Common myeloid progenitor, CD34-positive (primary cell): ENCODE measurements around the gene VPS26A.
A peak's percentile ranks its signal among the peaks of the same experiment; 100 is the strongest.

Experiments
- CTCF ChIA-PET: fragments of 350-600 bp; sonication (Branson Sonifier 250); formaldehyde crosslinking; loops from one replicate; lab custom pipeline; 2021; ENCODE audit warnings: antibody characterized with exemption; lab: Charles Lee
- POLR2A ChIA-PET: fragments of 350-600 bp; sonication (Branson Sonifier 250); formaldehyde crosslinking; loops from one replicate; lab custom pipeline; 2021; ENCODE audit warnings: antibody characterized with exemption; lab: Charles Lee
- DNase-seq, 3 donors: peaks; one replicate each; pipeline versions ENCODE4 v3.0.0 to v3.0.0-alpha.2; 2013
- H3K27ac ChIP-seq, 2 experiments: 1 replicate in 1 of 2; 2 replicates in 1 of 2; pipeline ENCODE4 v1.7.0; 2013; ENCODE audit warnings: inconsistent platforms in 2 of 2, low read length in 2 of 2, mild to moderate bottlenecking in 2 of 2, low read depth in 1 of 2, moderate library complexity in 1 of 2; ENCODE audit not compliant: severe bottlenecking in 2 of 2, insufficient read depth in 1 of 2, poor library complexity in 1 of 2
- H3K27me3 ChIP-seq, 5 experiments: replicated peaks in 2 of 5; 1 replicate in 3 of 5; 2 replicates in 2 of 5; pipeline versions ENCODE4 v1.6.1 to v1.7.0; 2013; ENCODE audit warnings: low read length in 4 of 5, mild to moderate bottlenecking in 2 of 5, moderate library complexity in 2 of 5, inconsistent platforms in 1 of 5; ENCODE audit not compliant: insufficient read depth in 5 of 5, control insufficient read depth in 4 of 5
- H3K36me3 ChIP-seq, 4 experiments: 1 replicate in 2 of 4; 2 replicates in 2 of 4; pipeline versions ENCODE4 v1.6.1 to v1.7.0; 2013; ENCODE audit warnings: low read length in 3 of 4, control low read depth in 1 of 4, mild to moderate bottlenecking in 1 of 4; ENCODE audit not compliant: control insufficient read depth in 4 of 4, insufficient read depth in 4 of 4
- H3K4me1 ChIP-seq, 4 experiments: 1 replicate in 3 of 4; 2 replicates in 1 of 4; pipeline versions ENCODE4 v1.6.1 to v1.7.1; 2013; ENCODE audit warnings: low read length in 3 of 4, mild to moderate bottlenecking in 3 of 4, control low read depth in 1 of 4, inconsistent platforms in 1 of 4, moderate library complexity in 1 of 4; ENCODE audit not compliant: control insufficient read depth in 4 of 4, insufficient read depth in 4 of 4; ENCODE audit errors: control extremely low read depth in 1 of 4
- H3K4me3 ChIP-seq, 7 experiments: 1 replicate in 4 of 7; 2 replicates in 3 of 7; pipeline versions ENCODE4 v1.5.1 to v1.7.0; 2013; ENCODE audit warnings: mild to moderate bottlenecking in 7 of 7, low read length in 6 of 7, moderate library complexity in 6 of 7, inconsistent platforms in 2 of 7, low read depth in 2 of 7, control low read depth in 1 of 7; ENCODE audit not compliant: insufficient read depth in 4 of 7, control insufficient read depth in 1 of 7; ENCODE audit errors: extremely low read depth in 1 of 7
- H3K9me3 ChIP-seq, 5 experiments: 1 replicate in 4 of 5; 2 replicates in 1 of 5; pipeline versions ENCODE4 v1.6.1 to v1.7.1; 2013; ENCODE audit warnings: low read length in 4 of 5, mild to moderate bottlenecking in 2 of 5, inconsistent platforms in 1 of 5, low read depth in 1 of 5, moderate library complexity in 1 of 5; ENCODE audit not compliant: control insufficient read depth in 4 of 5, insufficient read depth in 2 of 5; ENCODE audit errors: control extremely low read depth in 1 of 5
- WGBS: methylation state at CpG from one replicate; pipeline ENCODE4 v1.1.5; 2013; ENCODE audit not compliant: insufficient coverage; 5-methylcytosine and 5-hydroxymethylcytosine counted together

The VPS26A gene

DNA sequence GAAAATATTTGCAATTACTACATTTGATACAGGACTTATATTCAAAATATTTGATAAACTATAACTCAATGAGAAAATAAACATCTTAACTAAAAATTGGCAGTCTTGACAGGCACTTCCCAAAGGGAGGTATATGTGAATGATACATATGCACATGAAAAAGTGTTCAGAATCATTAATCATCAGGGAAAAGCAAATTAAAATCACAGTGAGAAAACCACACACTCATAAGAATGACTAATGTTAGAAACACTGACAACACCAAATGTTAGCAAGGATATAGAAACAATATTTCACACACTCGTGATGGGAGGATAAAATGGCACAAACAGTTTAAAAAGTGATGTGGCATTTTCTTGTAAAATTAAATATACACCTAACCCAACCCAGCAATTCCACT lies 4.1 kb upstream of the VPS26A start:
- no peak overlapping the region for H3K27ac ChIP-seq
- H3K4me3 ChIP-seq, result no peak overlapping the region
- POLR2A ChIA-PET, result no interaction called here
- no CpG with 5 or more reads among the region's 1 CpG for WGBS
- no peaks in the 10 kb centered on the region for H3K36me3 ChIP-seq
- peaks cover 0 to 11% (median 8%) of the 10 kb centered on the region in 4 experiments for H3K4me1 ChIP-seq
- CTCF ChIA-PET, result interaction anchor here (0.8 to 1.1 kb wide), 2 partner anchors 14 to 114 kb away, joined by 3 to 4 read pairs; no protein-coding TSS in a partner anchor
- no peak for DNase-seq
- H3K9me3 ChIP-seq, result no peaks in the 10 kb centered on the region
- H3K27me3 ChIP-seq, result no peaks in the 10 kb centered on the region

DNA sequence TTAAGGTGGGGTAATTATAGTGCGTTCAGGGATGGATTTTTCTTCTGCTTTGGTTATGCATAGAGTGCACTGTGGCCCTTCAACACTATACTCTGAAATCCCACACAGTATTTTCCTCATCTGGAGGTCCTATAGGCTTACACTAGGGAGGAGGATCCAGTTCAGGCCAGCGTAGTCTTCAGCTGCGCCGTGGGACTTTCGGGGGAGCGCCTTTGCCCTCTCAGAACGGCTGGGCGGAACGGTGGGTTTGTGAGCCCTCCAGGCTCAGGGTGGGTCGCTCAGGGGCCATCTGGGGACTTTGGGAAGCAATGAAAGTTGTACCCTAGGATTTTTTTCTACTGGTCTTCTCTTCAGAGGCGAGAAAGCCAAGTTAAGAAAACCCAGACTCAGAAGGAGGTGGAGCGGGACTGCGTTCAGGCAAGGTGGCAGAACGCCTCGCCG lies 652 bp upstream of the VPS26A start:
- H3K27ac ChIP-seq, result peak overlapping the region; percentile 89 to 97
- DNase-seq, result no peak
- no peaks in the 10 kb centered on the region for H3K36me3 ChIP-seq
- POLR2A ChIA-PET, result no interaction called here
- peaks cover 9 to 26% (median 21%) of the 10 kb centered on the region in 4 experiments for H3K4me1 ChIP-seq
- H3K9me3 ChIP-seq, result no peaks in the 10 kb centered on the region
- CTCF ChIA-PET, result interaction anchor here (1.0 kb wide), 1 partner anchor 115 kb away, joined by 3 read pairs; no protein-coding TSS in a partner anchor
- H3K4me3 ChIP-seq, result peak overlapping the region; percentile 71 to 93 (median 85)
- WGBS, result under 1% methylated on average over 15 of the region's 16 CpGs
- H3K27me3 ChIP-seq, result no peaks in the 10 kb centered on the region

DNA sequence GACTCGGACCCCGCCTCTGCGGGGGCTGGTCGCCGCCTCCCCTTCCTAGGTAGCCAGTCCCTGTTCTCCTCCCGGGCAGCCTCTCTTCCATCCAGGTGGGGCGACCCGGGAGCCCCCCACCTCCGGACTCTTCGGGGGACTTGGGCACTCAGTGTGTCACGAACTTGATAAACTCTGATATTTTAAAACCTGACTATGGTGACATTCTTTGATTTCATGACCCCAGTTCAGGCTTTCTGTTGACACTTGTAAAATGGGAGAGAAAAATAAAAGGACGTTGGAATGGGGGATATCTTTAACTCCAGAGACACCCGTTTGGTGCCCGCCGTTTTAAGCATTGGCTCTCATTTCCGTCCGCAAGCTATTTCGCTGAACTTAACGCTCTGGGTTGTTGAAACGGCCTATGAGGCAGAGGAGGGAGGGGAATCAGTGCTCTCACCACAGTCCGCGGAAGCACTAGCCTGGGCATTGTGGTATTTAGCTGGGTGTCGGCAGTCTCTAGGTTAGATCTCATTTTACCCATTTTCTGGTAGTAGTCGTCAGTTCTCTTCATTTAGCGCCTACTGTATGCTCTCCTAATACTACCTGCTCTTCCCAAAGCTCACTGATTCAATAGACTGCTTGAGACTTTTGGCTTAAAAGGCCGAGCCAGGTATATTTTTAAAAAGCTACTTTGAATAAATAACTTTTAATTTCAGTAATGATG lies 738 bp downstream of the VPS26A start:
- Histone ChIP-seq H3K27me3 (no peaks in the 10 kb centered on the region), H3K36me3 (no peaks in the 10 kb centered on the region), H3K9me3 (no peaks in the 10 kb centered on the region), H3K27ac (peak overlapping the region; percentile 82 to 97), H3K4me1 (peaks cover 9 to 26% (median 21%) of the 10 kb centered on the region in 4 experiments), H3K4me3 (peak overlapping the region; percentile 66 to 96 (median 89))
- ChIA-PET CTCF (interaction anchor here (0.6 to 1.4 kb wide), 7 partner anchors 12 to 306 kb away, joined by 3 to 4 read pairs (median 3); no protein-coding TSS in a partner anchor), POLR2A (no interaction called here)
- peak; percentile 54 to 69 (median 67) for DNase-seq
- WGBS, result 0% methylated on average over 22 of the region's 26 CpGs

DNA sequence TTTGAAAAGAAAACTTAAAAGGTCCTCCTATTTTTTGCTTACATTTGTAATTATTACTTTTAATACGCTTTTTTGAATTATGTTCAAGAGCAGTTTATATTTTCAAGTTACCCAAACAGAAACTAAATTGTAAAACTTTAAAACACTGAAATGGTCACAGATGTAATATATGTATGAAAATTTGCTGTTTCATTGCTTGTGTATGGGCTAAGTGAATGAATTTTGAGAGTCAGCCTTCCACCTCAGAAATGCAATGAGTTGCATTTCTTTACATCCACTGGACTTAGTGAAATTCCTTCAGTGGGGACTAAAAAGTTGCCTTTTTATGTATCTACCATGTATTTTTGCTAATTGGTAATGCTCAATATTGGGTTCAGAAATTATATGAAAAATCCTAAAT lies 1.6 kb downstream of the VPS26A start:
- ChIA-PET POLR2A (no interaction called here), CTCF (interaction anchor here (0.9 to 1.4 kb wide), 5 partner anchors 11 to 34 kb away, joined by 3 to 4 read pairs (median 3); no protein-coding TSS in a partner anchor)
- no CpG with 5 or more reads among the region's 1 CpG for WGBS
- DNase-seq, result peak in 2 of 3 donors; percentile 22 to 25
- peaks cover 9 to 26% (median 21%) of the 10 kb centered on the region in 4 experiments for H3K4me1 ChIP-seq
- H3K27ac ChIP-seq, result peak overlapping the region in 1 of 2 experiments; percentile 97
- no peaks in the 10 kb centered on the region for H3K27me3 ChIP-seq
- peak overlapping the region in 6 of 7 experiments; percentile 84 to 96 (median 90) for H3K4me3 ChIP-seq
- H3K36me3 ChIP-seq, result no peaks in the 10 kb centered on the region
- no peaks in the 10 kb centered on the region for H3K9me3 ChIP-seq

DNA sequence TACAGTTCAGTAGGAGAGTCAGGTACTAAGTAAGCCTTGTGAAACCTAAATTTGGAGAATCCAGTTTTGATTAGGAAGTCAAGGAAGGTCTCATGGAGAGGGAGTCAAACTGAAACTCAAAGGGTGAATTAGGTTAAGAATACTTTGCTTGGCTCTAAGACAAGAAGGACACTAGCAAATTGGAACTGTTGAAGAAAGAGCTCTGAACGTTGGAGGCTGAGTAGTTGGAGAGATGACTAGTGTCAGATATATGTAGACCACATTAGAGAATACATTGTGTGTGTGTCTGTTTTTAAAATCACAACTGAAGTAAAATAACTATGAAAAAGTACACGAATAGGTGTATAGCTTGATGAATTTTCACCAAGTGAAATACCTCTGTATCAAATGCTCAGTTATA lies 6.3 kb downstream of the VPS26A start:
- no peaks in the 10 kb centered on the region for H3K9me3 ChIP-seq
- ChIA-PET POLR2A (no interaction called here), CTCF (interaction anchor here (1.7 kb wide), 1 partner anchor 124 kb away, joined by 5 read pairs; no protein-coding TSS in a partner anchor)
- WGBS, result no CpG with 5 or more reads among the region's 2 CpGs
- peaks cover 7 to 12% (median 9%) of the 10 kb centered on the region in 4 experiments for H3K4me1 ChIP-seq
- peaks cover 2 to 24% (median 11%) of the 10 kb centered on the region in 4 experiments for H3K36me3 ChIP-seq
- no peaks in the 10 kb centered on the region for H3K27me3 ChIP-seq
- no peak overlapping the region for H3K27ac ChIP-seq
- DNase-seq, result no peak
- no peak overlapping the region for H3K4me3 ChIP-seq

DNA sequence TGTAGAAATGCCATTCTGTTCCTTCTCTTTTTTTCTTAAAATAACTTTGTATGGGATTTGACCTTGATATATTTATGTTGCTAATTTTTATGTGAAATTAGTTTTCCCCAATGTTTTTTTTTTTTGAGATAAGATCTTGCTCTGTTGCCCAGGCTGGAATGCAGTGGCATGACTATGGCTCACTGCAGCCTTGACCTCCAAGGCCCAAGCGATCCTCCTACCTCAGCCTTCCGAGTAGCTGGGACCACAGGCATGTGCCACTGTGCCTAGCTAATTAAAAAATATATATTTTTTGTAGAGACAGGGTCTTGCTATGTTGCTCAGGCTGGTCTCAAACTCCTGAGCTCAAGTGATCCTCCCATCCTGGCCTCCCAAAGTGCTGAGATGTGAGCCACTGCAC lies 16.0 kb downstream of the VPS26A start:
- Histone ChIP-seq H3K27me3 (no peaks in the 10 kb centered on the region), H3K27ac (no peak overlapping the region), H3K4me1 (no peaks in the 10 kb centered on the region), H3K9me3 (no peaks in the 10 kb centered on the region), H3K36me3 (peaks cover 7 to 23% (median 13%) of the 10 kb centered on the region in 4 experiments), H3K4me3 (no peak overlapping the region)
- CTCF ChIA-PET, result interaction anchor here (1.0 kb wide), 1 partner anchor 15 kb away, joined by 3 read pairs; no protein-coding TSS in a partner anchor
- 100% methylated on average over 1 of the region's 2 CpGs for WGBS
- POLR2A ChIA-PET, result no interaction called here
- DNase-seq, result no peak

DNA sequence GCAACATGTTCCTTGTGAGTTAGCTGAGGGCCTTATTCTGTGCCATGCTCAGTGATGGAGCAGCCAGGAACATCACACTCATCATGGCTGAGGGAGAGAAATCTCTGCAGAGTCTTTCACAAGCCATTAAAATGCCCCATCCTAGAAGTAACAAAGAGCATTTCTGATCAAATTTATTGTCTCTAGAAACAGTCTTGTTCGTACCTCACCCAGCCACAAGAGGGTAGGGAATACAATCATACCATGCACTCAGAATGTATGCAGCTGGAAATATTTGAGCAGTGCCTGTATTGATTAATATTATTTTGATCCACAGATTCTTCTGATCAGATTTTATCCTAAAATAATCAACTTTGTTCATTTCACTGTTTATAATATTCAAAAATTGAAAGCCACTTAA lies 17.3 kb downstream of the VPS26A start:
- H3K4me3 ChIP-seq, result no peak overlapping the region
- WGBS, result no CpG with 5 or more reads among the region's 1 CpG
- H3K36me3 ChIP-seq, result peaks cover 6 to 12% (median 8%) of the 10 kb centered on the region in 4 experiments
- H3K27me3 ChIP-seq, result no peaks in the 10 kb centered on the region
- H3K9me3 ChIP-seq, result no peaks in the 10 kb centered on the region
- H3K4me1 ChIP-seq, result peaks cover 0 to 6% (median 3%) of the 10 kb centered on the region in 4 experiments
- DNase-seq, result no peak
- ChIA-PET CTCF (interaction anchor here (1.0 kb wide), 1 partner anchor 84 kb away, joined by 3 read pairs; no protein-coding TSS in a partner anchor), POLR2A (no interaction called here)
- no peak overlapping the region for H3K27ac ChIP-seq
